HL-60 (cell line): ENCODE measurements around the gene RBM15.

Experiments used
- GABPA ChIP-seq: IDR thresholded peaks from 2 replicates; pipeline ENCODE4 v1.6.1; 2012; ENCODE audit warnings: low read depth
- POLR2AphosphoS5 ChIP-seq: IDR thresholded peaks from 2 replicates; pipeline ENCODE4 v1.6.1; 2012; ENCODE audit warnings: low read depth
- SPI1 ChIP-seq: IDR thresholded peaks from 2 replicates; pipeline ENCODE4 v1.6.1; 2012; ENCODE audit warnings: low read depth, mild to moderate bottlenecking, borderline replicate concordance
- TF ChIP-seq, protein P1 (sequence below): IDR thresholded peaks from 2 replicates; pipeline ENCODE4 v1.6.1; 2012; ENCODE audit warnings: low read depth; ENCODE audit not compliant: insufficient replicate concordance
- TF ChIP-seq, protein P2 (sequence below): IDR thresholded peaks from one replicate; pipeline ENCODE4 v1.5.1; 2011; ENCODE audit warnings: low read length, control low read depth, inconsistent platforms; ENCODE audit not compliant: insufficient read depth

DNA sequence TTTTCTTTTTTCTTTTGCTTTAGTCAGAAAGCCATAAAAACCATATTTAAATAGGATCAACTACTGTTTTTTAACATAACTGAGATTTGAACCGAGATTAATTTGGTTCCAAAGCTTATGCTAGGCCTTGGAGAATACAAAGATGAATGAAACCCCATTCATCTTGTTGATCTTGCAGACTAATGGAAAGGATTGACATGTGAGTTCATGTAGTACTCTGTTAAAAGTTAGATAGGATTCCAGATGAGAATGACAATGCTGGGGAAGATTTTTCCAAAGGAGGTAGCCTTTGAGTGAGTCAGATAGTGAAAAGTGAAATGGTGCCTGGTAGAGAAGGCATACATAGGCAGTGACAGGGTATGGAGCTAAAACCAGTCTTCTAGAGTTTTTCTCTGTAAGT, 22.7 kb downstream of the RBM15 start:
- TF ChIP-seq, protein P1, sequence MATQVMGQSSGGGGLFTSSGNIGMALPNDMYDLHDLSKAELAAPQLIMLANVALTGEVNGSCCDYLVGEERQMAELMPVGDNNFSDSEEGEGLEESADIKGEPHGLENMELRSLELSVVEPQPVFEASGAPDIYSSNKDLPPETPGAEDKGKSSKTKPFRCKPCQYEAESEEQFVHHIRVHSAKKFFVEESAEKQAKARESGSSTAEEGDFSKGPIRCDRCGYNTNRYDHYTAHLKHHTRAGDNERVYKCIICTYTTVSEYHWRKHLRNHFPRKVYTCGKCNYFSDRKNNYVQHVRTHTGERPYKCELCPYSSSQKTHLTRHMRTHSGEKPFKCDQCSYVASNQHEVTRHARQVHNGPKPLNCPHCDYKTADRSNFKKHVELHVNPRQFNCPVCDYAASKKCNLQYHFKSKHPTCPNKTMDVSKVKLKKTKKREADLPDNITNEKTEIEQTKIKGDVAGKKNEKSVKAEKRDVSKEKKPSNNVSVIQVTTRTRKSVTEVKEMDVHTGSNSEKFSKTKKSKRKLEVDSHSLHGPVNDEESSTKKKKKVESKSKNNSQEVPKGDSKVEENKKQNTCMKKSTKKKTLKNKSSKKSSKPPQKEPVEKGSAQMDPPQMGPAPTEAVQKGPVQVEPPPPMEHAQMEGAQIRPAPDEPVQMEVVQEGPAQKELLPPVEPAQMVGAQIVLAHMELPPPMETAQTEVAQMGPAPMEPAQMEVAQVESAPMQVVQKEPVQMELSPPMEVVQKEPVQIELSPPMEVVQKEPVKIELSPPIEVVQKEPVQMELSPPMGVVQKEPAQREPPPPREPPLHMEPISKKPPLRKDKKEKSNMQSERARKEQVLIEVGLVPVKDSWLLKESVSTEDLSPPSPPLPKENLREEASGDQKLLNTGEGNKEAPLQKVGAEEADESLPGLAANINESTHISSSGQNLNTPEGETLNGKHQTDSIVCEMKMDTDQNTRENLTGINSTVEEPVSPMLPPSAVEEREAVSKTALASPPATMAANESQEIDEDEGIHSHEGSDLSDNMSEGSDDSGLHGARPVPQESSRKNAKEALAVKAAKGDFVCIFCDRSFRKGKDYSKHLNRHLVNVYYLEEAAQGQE: no peak
- TF ChIP-seq, protein P2, sequence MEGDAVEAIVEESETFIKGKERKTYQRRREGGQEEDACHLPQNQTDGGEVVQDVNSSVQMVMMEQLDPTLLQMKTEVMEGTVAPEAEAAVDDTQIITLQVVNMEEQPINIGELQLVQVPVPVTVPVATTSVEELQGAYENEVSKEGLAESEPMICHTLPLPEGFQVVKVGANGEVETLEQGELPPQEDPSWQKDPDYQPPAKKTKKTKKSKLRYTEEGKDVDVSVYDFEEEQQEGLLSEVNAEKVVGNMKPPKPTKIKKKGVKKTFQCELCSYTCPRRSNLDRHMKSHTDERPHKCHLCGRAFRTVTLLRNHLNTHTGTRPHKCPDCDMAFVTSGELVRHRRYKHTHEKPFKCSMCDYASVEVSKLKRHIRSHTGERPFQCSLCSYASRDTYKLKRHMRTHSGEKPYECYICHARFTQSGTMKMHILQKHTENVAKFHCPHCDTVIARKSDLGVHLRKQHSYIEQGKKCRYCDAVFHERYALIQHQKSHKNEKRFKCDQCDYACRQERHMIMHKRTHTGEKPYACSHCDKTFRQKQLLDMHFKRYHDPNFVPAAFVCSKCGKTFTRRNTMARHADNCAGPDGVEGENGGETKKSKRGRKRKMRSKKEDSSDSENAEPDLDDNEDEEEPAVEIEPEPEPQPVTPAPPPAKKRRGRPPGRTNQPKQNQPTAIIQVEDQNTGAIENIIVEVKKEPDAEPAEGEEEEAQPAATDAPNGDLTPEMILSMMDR: no peak
- TF ChIP-seq GABPA (no peak), POLR2AphosphoS5 (no peak), SPI1 (no peak)
